KMS-11 (cell line): ENCODE measurements around the gene IFFO2.

Experiments
- H2AFZ ChIP-seq: fragments of 200-600 bp; sonication (generic); 2 replicates; pipeline ENCODE4 v1.6.1; 2016; ENCODE audit warnings: antibody characterized with exemption, mixed run types, low read depth
- H3K27ac ChIP-seq: fragments of 200-600 bp; sonication (generic); 2 replicates; pipeline ENCODE4 v1.6.1; 2016; ENCODE audit warnings: mild to moderate bottlenecking, mixed run types
- H3K27me3 ChIP-seq: fragments of 200-600 bp; sonication (generic); 2 replicates; pipeline ENCODE4 v1.6.1; 2017; ENCODE audit warnings: mild to moderate bottlenecking, low read depth, mixed run types, moderate library complexity; ENCODE audit not compliant: insufficient read depth
- H3K36me3 ChIP-seq: fragments of 200-600 bp; sonication (generic); 2 replicates; pipeline ENCODE4 v1.6.1; 2017; ENCODE audit warnings: mild to moderate bottlenecking, mixed run types; ENCODE audit not compliant: insufficient read depth
- H3K4me1 ChIP-seq: fragments of 200-600 bp; sonication (generic); 2 replicates; pipeline ENCODE4 v1.6.1; 2016; ENCODE audit warnings: mild to moderate bottlenecking, low read depth, mixed run types; ENCODE audit not compliant: poor library complexity, severe bottlenecking
- H3K4me2 ChIP-seq: fragments of 200-600 bp; sonication (generic); 2 replicates; pipeline ENCODE4 v1.7.0; 2016; ENCODE audit warnings: mild to moderate bottlenecking, mixed run types
- H3K4me3 ChIP-seq: fragments of 200-600 bp; sonication (generic); IDR thresholded peaks from 2 replicates; pipeline ENCODE4 v1.6.1; 2017; ENCODE audit warnings: low read depth, low read length, mixed read lengths; ENCODE audit not compliant: insufficient read depth
- H3K79me2 ChIP-seq: fragments of 200-600 bp; sonication (generic); 2 replicates; pipeline ENCODE4 v1.6.1; 2016; ENCODE audit warnings: low read depth, mixed run types; ENCODE audit not compliant: insufficient read depth
- H3K9ac ChIP-seq: fragments of 200-600 bp; sonication (generic); 2 replicates; pipeline ENCODE4 v1.6.1; 2016; ENCODE audit warnings: mild to moderate bottlenecking, mixed run types
- H4K20me1 ChIP-seq: fragments of 200-600 bp; sonication (generic); 2 replicates; pipeline ENCODE4 v1.6.1; 2016; ENCODE audit warnings: mild to moderate bottlenecking, mixed run types; ENCODE audit not compliant: insufficient read depth
- CTCF ChIP-seq: fragments of 200-600 bp; sonication (generic); conservative IDR thresholded peaks from 2 replicates; pipeline ENCODE4 v1.6.1; 2017; ENCODE audit warnings: low read depth, mild to moderate bottlenecking, antibody characterized with exemption, low read length, moderate library complexity, mixed read lengths

The IFFO2 gene

GRCh38 chr1:18937539-18937938 is 18.9 kb downstream of the IFFO2 start:
- no peak overlapping the region for H3K4me3 ChIP-seq
- no peaks in the 10 kb centered on the region for H3K4me1 ChIP-seq
- no peaks in the 10 kb centered on the region for H4K20me1 ChIP-seq
- no peak overlapping the region for H2AFZ ChIP-seq
- no peak overlapping the region for H3K9ac ChIP-seq
- H3K27me3 ChIP-seq: peaks cover 8% of the 10 kb centered on the region
- H3K79me2 ChIP-seq: no peaks in the 10 kb centered on the region
- H3K27ac ChIP-seq: no peak overlapping the region
- H3K4me2 ChIP-seq: no peak overlapping the region
- TF ChIP-seq CTCF: no peak
- H3K36me3 ChIP-seq: no peaks in the 10 kb centered on the region

GRCh38 chr1:18936814-18937481 is 19.5 kb downstream of the IFFO2 start:
- Histone ChIP-seq H3K9ac (no peak overlapping the region), H4K20me1 (no peaks in the 10 kb centered on the region), H3K27me3 (peaks cover 8% of the 10 kb centered on the region; the same call in 1 of the 2 replicates), H3K4me3 (no peak overlapping the region), H3K27ac (no peak overlapping the region), H2AFZ (no peak overlapping the region), H3K79me2 (no peaks in the 10 kb centered on the region), H3K36me3 (no peaks in the 10 kb centered on the region), H3K4me1 (no peaks in the 10 kb centered on the region), H3K4me2 (no peak overlapping the region)
- TF ChIP-seq CTCF: no peak

- Histone ChIP-seq H3K4me3 (no peak overlapping the region), H2AFZ (no peak overlapping the region), H3K4me1 (no peaks in the 10 kb centered on the region), H3K4me2 (no peak overlapping the region), H4K20me1 (no peaks in the 10 kb centered on the region), H3K27me3 (peaks cover 8% of the 10 kb centered on the region; the same call in 1 of the 2 replicates), H3K36me3 (no peaks in the 10 kb centered on the region), H3K79me2 (no peaks in the 10 kb centered on the region), H3K9ac (no peak overlapping the region), H3K27ac (no peak overlapping the region)
- no peak for TF ChIP-seq CTCF
These were observed 20.0 kb downstream of the IFFO2 start for GRCh38 chr1:18936471-18936813.

- no peaks in the 10 kb centered on the region for H4K20me1 ChIP-seq
- TF ChIP-seq CTCF: no peak
- no peaks in the 10 kb centered on the region for H3K36me3 ChIP-seq
- no peaks in the 10 kb centered on the region for H3K79me2 ChIP-seq
- no peak overlapping the region for H3K4me3 ChIP-seq
- peaks cover 12% of the 10 kb centered on the region; the same call in 1 of the 2 replicates for H3K27me3 ChIP-seq
- no peak overlapping the region for H3K9ac ChIP-seq
- no peak overlapping the region for H2AFZ ChIP-seq
- no peaks in the 10 kb centered on the region for H3K4me1 ChIP-seq
- no peak overlapping the region for H3K4me2 ChIP-seq
- H3K27ac ChIP-seq: no peak overlapping the region
These were observed 22.1 kb downstream of the IFFO2 start for GRCh38 chr1:18934205-18935000.
